Measurements from ENCODE around the gene NCKAP5L.
"Not testable (repeated sequence)": the region's sequence is repeated elsewhere in the genome, so short reads cannot be mapped to it uniquely, and the experiment has no call there.

NCKAP5L gene

DNA sequence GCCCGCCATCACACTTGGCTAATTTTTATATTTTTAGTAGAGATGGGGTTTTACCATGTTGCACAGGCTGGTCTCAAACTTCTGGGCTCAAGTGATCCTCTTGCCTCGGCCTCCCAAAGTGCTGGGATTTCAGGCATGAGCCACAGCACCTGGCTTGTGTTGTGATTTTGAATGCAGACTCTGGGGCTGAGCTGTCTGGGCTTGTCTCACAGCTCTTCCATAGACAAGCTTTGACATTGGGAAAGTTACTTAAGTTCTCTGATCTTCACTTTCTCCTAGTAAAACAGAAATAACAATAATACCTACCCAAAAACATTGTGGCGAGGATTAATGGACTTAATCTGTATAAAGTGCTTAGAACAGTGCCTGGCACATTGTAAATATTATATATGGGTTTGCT lies 50.9 kb downstream of the NCKAP5L start:
- no peak for DNase-seq (ENCODE audit: low read depth in 2 of 2)

DNA sequence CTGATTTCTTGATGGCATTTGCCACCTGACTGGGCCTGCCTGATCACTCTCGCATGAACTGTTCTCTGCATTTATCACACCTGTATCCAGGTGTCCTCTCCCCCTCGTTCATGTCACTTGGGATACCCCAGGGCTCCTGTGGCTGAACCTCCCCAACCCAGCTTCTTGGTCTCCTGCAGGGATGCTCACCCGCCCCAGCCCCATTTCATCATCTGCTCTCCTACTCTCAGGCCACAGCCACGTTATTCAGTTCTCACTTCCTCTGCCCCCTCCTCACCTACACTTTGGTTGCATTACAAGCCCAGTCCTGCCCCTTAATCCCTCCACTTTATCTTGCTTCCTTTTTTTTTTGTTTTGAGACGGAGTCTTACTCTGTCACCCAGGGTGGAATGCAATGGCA lies 51.4 kb downstream of the NCKAP5L start:
- DNase-seq (ENCODE audit: low read depth in 2 of 2) = no peak

DNA sequence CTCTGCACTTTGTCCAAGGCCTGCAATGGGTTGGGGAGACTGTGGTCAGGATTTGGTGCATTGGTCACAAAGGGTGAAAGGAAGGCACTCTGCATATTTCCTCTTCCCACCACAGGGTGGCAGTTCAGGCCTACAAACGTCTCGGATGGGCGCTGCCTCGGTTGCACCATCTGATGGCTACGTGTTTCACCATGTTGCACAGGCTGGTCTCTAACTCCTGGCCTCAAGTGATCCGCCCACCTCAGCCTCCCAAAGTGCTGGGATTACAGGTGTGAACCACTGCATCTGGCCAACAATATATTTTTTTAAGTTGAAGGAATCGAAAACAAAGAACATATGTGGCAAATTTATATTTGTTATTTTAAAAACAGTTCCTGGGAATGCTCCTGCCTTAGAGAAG lies 51.8 kb downstream of the NCKAP5L start:
- peak in 1 of 2 donors; percentile 25 for DNase-seq (ENCODE audit: low read depth in 2 of 2)

DNA sequence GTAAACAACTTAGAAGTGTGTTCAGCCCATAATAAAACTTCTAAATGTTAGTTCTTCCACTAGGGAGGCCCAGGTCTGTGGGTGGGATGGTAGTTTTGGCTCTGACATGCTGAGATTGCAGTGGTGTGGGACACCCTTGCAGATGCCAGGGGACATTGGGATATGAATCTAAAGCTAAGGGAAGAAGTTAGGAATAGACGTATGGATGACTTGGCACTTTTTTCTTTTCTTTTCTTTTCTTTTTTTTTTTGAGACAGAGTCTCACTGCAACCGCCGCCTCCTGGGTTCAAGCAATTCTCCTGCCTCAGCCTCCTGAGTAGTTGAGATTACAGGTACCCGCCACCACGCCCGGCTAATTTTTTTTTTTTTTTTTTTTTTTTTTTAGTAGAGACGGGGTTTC lies 55.1 kb downstream of the NCKAP5L start:
- DNase-seq (ENCODE audit: low read depth in 2 of 2) = not testable (repeated sequence)

DNA sequence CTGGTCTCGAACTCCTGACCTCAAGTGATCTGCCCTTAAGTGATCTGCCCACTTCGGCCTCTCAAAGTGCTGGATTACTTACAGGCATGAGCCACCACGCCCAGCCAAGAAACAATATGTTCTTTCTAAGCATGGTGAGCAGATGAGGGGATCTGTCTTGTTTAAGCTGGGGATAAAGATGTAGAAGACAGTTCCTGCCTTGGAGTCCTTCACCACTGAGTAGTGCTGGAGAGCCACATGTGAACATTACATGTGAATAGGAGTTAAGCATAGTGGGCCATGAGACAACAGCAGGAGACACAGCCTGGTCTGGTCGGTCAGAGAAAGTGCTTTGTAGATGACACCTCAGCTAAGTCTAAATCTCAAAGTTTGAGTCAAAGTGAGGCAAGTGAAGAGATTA lies 60.9 kb downstream of the NCKAP5L start:
- DNase-seq (ENCODE audit: low read depth in 2 of 2) = no peak

DNA sequence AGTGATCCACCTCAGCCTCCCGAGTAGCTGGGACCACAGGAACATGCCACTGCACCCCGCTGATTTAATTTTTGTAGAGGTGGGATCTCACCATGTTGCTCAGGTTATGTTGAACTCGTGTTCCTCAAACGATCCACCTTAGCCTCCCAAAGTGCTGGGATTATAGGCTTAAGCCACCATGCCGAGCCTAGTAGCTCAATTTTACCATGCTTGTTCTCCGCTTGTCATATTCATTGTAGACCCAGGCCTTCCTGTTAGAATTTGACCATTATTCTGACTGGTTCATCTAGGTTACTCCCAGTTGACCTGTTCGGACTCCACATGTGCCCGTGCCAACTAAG lies 62.1 kb downstream of the NCKAP5L start:
- no peak for DNase-seq (ENCODE audit: low read depth in 2 of 2)

DNA sequence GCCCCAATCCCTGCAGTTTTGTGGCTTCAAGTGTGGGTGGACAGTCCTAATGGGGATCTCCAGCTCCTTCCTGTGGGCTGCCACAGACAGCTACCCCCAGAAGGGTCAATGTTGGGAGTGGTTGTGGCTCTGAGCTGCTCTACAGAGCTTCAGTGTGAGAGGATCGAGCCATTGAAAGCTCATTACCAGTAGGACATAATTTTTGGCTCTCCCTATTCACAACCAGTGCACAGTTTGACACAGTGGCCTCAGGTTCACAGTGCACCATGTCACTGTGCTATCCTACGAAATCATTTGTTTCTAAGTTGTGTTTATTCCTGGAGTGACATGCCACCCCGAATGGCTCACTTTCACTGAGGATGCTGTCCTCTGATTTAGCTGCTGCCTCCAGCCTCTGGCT lies 64.1 kb downstream of the NCKAP5L start:
- DNase-seq (ENCODE audit: low read depth in 2 of 2) = no peak

DNA sequence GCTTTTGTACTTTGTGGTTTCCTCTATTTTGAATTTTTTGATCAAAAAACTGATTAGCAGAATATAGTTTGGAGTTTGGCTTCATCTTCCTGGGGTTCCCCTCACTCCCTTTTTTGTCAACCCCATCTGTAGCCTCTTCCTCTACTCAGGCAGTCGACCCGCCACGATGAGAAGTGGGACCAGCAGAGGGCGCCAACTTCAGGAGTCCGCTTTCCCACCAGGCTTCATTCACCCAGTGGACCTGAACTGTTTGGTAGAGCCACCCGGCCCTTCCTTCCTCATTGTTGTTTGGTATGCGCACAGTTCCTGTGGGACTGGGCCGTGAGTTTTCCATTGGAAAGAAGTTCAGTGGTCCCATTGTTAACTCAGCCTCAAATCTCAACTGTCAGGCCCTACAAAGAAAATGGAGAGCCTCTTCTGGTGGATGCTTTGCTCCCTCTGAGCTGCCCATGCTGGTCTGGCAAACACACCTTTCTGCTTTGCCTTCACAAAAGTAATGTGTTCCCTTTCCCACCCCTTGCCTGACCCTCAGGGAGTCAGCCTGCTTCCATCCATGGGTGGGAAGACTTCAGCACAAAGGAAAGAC lies 65.1 kb downstream of the NCKAP5L start:
- DNase-seq (ENCODE audit: low read depth in 2 of 2) = peak; percentile 50 to 51

DNA sequence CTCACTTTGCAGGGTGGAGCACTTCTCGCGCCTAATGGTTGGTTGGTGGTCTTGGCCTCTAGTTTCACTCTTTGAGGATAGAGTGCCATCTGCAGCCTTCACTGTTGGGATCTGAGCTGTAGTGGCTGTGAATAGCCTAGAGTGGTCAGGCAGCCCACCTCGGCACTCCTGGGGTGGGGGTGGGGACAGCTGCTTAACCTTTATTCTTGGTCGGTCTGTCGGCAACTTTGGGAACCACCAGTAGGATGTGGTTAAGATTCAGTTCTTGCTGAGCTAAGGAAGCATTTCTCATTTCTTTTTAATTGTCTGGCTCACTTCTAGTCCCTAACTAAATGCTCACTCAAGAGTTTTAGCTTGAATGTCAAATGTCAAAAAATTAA lies 65.8 kb downstream of the NCKAP5L start:
- no peak for DNase-seq (ENCODE audit: low read depth in 2 of 2)

DNA sequence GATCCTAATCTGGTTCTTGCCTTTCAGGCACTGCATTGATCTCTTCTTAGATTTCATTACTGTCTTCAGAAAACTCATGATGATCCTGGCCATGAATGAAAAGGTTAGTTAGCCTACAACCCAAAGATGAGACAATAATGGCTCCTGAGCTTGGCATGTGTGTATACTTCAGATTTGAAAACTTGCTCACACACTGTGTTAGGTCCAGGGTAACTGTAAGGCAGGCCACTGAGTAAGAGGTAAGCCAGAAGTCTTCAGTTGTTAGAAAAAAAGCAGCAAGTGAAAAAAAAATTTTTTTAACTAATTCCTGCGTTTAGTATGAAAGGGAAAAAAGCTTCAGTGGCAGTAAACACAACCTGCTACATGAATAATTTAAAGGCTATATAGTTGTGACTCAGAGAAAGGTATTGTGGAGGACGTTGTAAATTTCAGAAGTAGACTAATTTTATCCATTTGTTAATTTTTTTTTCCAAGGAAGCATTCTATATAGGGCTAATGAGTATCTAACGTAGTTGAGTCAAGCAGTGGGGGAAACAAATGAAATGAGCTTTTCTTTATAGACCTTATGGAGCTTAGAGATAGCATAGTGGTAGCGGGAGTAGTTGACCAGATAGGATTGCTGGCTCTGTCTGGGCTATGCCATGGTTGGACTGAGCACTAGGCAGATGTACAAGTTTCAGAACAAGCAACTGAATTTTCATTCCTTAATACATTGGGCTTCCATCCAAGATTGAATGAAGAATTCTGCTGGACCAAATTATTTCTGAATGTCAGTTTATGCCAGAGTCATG lies 66.3 kb downstream of the NCKAP5L start:
- no peak for DNase-seq (ENCODE audit: low read depth in 2 of 2)

DNA sequence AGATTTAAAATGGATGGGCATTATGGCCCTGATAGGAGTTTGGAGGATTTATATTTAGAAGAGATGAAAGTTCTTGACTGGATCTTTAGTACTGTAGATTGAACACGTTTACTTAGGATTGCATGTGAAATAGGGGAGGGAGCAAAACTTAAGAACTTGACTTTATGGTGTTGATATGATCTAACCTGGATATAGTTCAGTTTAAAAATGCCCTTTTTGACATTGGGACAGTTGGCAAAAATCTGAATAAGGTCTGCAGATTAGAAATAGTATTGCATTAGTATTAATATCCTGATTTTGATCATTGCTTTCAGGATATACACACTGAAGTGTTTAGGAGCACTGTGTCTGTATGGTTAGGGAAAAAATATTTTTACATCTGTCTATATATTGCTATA lies 77.2 kb downstream of the NCKAP5L start:
- DNase-seq (ENCODE audit: low read depth in 2 of 2) = no peak

DNA sequence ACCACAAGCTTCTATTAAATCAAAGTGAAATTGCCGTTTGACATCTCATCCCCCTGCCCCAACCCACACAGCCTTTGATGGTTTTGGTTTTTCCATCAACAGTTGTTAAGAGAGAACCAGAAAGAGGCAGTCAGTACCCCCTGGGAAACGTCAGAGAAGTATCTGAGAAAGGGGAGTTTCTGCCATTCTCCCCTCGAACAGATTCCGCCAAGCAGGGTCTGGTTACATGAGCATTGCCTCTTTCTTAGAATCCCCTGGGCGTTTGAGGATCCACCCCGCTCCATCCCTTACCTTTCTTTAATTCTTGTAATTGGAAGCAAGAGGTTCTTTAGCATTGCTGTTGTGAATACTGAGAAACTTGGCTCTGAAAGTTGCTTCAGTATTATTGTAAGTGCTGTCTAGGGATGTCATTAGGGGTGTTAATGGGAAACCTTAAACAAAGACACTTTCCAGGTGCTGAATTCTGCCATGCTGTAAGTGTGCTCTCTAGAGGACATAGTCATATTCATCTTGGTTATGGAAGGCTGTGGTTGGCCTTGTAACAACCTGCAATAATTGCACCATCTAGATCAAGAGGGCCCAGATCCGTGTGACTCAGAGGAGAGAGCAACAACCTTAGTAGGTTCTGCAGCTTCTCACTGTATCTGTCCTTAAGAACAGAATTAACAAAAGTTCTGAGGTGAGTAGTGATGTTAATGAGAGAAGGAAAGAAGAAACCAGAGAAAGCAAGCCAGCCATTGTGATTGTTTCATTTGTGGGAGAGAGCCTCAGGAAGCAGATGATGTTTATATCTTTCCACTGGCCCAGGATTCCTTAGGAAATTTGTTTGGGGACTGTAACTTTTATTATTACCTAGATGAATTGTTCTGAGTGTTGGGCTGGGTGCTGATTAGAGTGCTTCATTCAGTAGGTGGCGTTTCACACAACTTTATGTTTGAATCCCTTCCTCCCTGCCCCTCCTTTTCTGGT lies 77.9 kb downstream of the NCKAP5L start:
- peak in 1 of 2 donors; percentile 42 for DNase-seq (ENCODE audit: low read depth in 2 of 2)

DNA sequence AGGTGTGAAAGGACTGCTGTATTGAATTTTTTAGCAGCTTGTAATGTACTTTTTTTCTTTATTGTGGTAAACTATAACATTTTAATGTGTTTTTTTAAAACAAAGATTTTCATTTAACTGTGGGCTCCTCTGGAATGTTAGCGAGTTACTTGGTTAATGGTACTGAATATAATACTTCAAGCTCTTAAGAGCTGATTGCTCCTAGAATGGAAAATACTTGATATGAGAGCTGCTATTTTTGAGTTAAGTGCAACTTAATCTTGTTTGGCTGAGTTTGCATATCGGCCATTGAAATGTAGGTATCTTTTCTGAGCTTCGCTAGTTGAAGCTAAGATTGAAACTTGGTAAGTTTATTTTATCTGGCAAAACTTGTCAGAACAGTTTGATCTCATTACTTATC lies 79.4 kb downstream of the NCKAP5L start:
- DNase-seq (ENCODE audit: low read depth in 2 of 2) = no peak

DNA sequence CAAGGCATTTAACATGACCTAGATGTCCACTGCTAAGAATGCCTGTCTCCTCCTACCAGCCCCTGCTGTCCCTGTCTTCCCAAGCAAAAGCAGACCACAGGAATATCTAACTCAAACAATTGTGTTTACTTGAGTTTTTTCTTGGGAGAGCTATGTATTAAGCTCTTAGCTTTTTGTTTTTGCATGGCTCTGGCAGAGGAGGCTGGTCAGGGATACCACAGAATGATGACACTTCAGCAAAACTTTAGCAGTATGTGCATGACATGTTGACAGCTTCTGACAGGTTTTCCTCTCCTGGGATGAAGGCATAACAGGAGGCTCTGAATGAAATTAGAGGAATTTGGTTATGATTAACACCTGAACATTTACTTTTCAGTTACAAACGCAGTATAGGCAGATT lies 79.9 kb downstream of the NCKAP5L start:
- no peak for DNase-seq (ENCODE audit: low read depth in 2 of 2)

DNA sequence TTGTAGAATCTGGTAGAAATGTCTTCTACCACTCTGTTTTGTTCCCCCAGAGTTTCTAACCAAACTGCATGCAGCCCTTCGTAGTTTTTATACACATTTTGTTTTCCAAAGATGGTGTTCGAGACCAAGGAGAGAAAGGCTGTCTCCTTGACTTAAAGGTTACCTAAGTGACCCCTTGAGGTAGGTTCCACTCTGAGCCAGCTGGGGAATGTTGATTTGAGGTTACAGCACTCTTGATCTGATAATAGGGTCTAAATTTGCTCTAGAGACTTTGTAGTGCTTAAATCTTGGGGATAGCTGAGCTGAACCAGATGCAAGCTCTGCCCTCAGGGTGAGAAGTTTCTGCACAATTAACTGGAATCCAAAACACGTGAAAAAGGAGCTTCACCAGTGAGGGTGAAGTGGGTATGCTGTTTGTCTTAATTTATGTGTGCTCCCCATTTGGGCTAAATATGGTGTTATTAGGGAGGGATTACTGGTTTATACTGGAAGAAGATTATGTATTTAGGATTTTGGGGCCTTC lies 83.8 kb downstream of the NCKAP5L start:
- DNase-seq (ENCODE audit: low read depth in 2 of 2) = no peak

DNA sequence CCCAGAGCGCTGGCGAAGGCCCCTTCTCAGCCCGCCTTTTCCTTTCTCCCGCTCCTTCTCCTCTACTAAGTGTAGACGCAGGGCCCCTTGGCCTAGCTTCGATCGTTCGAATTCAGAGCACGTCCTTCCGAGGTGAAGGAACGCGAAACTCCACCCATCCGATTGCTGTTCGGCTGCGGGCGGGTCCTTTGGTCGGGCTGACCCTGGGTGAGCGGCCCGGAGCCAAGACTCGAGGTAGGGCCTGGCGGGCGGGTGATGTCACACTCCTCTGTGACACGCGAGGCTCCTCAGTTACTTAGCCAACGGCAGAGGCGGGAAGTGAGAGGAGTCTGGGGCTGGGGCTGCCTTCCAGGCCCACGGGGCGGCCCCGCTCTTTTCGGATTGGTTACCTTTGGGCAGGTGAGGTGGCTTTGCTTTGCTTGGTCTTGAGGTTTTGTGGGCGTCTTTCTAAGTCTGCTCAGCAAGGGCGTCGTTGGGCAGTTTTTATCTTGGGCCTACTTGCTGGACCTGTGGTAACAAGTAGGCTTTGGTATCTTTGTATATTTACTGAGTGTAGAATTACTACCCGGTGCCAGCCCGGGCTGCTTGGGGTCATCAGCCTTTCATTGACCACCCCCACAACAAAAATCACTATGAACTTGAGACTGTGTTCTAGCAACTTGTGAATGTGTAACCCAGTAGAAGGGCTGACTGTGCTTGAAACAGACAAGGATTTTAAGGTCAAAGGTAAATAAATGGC lies 86.2 kb downstream of the NCKAP5L start:
- peak; percentile 71 to 79 for DNase-seq (ENCODE audit: low read depth in 2 of 2)
